Stimulated activated naive CD8-positive, alpha-beta T cell treated with anti-CD3 and anti-CD28 coated beads, Interleukin-15, Interleukin-2, amounts not matched to agents 100 ng/mL and 50 ng/mL, for 24 hours (primary cell): ENCODE measurements around the gene SLC13A3.

Experiments used
- H3K27ac Mint-ChIP-seq: one replicate; pipeline ENCODE4 v1.8.0; 2021; ENCODE audit warnings: mild to moderate bottlenecking, mixed read lengths
- H3K27me3 Mint-ChIP-seq: one replicate; pipeline ENCODE4 v1.8.0; 2021; ENCODE audit warnings: mixed read lengths
- H3K36me3 Mint-ChIP-seq: one replicate; pipeline ENCODE4 v1.8.0; 2021; ENCODE audit warnings: low read depth, mixed read lengths
- H3K4me1 Mint-ChIP-seq: one replicate; pipeline ENCODE4 v1.8.0; 2021; ENCODE audit warnings: low read depth, mixed read lengths
- H3K4me3 Mint-ChIP-seq: one replicate; pipeline ENCODE4 v1.8.0; 2021; ENCODE audit warnings: mild to moderate bottlenecking, mixed read lengths
- H3K9me3 Mint-ChIP-seq: one replicate; pipeline ENCODE4 v1.8.0; 2021; ENCODE audit warnings: mixed read lengths

Gene SLC13A3

DNA sequence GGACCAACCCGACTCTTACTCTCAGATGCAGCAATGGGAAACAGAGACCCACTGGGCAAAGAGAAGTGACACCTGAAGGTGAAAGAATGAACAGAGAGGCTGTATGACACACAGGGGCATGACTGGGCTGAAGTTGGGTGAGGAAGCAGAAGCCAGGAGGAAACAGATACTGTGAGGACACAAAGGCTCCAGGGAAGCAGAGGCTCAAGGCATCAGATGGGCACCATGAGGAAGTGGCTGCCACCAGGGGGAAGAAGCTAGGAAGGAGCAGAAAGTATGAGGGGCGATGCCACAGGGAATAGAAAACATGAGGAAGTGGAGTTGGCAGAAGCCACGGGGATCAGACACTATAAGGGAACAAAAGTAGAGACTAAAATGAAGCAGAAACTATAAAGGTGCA lies 69.9 kb downstream of the SLC13A3 start:
- Mint-ChIP-seq H3K36me3 (no peaks in the 10 kb centered on the region), H3K4me1 (no peaks in the 10 kb centered on the region), H3K4me3 (no peak overlapping the region), H3K9me3 (no peaks in the 10 kb centered on the region), H3K27ac (no peak overlapping the region), H3K27me3 (peaks cover 7% of the 10 kb centered on the region)

DNA sequence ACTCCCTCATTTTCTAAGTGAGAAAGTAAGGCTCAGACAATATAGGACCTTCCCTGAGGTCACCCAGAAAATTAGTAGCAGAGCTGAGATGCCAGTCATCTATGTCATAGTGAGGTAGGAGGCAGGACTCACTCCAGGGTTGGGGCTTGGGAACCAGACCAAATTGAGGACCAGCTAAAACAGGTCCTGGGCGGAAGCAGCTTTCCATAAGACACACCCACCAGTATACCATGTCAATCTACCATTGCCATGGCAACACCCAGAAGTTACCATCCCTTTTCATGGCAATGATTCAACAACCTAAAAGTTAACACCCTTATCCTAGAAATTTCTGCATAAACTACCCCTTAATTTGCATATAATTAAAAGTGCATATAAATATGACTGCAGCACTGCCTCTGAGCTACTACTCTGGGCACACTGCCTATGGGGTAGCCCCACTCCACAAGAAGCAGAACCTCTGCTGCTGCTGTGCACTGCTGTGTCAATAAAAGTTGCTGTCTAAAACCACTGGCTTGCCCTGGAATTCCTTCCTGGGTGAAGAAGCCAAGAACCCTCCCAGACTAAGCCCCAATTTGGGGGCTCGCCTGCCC lies 70.5 kb downstream of the SLC13A3 start:
- Mint-ChIP-seq H3K36me3 (no peaks in the 10 kb centered on the region), H3K27me3 (peaks cover 7% of the 10 kb centered on the region), H3K9me3 (no peaks in the 10 kb centered on the region), H3K27ac (no peak overlapping the region), H3K4me3 (no peak overlapping the region), H3K4me1 (peaks cover 5% of the 10 kb centered on the region)

DNA sequence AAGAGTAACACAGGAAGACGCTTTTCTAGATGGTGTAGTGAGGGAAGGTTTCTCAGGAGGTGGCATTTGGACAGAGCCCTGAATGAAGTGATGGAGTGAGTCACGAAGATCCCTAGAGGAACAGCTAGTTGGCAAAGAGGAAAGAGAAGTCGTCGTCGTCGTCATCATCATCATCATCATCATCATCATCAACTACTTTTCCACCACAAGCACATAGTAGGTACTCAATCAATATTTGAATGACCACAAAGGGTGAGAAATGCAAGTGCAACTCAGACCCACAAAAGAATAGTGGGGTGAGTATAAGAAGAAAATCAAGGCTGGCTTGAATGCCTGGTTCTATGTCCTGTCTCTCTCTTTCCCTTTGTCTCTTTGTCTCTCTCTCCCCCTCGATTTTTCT lies 72.5 kb downstream of the SLC13A3 start:
- H3K4me1 Mint-ChIP-seq = peaks cover 6% of the 10 kb centered on the region
- H3K36me3 Mint-ChIP-seq = no peaks in the 10 kb centered on the region
- no peak overlapping the region for H3K27ac Mint-ChIP-seq
- no peak overlapping the region for H3K4me3 Mint-ChIP-seq
- H3K27me3 Mint-ChIP-seq = peaks cover 7% of the 10 kb centered on the region
- no peaks in the 10 kb centered on the region for H3K9me3 Mint-ChIP-seq

GRCh38 chr20:46576774-46577395 lies 74.4 kb downstream of the SLC13A3 start:
- H3K9me3 Mint-ChIP-seq = no peaks in the 10 kb centered on the region
- peaks cover 6% of the 10 kb centered on the region for H3K4me1 Mint-ChIP-seq
- no peaks in the 10 kb centered on the region for H3K36me3 Mint-ChIP-seq
- no peak overlapping the region for H3K27ac Mint-ChIP-seq
- peaks cover 12% of the 10 kb centered on the region for H3K27me3 Mint-ChIP-seq
- H3K4me3 Mint-ChIP-seq = no peak overlapping the region

DNA sequence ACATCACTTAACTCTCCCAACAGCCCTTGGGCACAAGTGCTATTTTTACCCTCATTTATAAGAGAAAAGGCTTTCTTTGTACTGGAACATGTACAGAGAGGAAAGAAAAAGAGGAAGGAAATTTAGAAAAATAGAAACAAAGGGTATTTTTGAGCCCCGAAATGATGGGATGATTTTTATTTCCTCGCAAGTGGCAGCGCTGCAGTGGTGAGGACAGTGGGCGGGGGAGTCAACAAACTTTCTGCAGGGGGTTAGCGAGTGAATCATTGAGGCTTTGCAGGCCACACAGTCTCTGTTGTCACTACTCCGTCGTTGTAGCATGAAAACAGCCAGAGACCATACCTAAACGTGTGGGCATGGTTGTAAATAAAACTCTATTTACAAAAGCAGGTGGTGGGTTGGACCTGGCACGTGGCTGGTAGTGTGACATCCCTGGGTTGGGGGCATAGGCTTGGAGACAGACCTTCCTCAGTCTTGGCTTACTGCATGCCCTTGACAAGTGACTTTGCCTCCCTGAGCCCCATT lies 75.3 kb downstream of the SLC13A3 start:
- Mint-ChIP-seq H3K9me3 (no peaks in the 10 kb centered on the region), H3K4me3 (no peak overlapping the region)

GRCh38 chr20:46575394-46575793 lies 75.9 kb downstream of the SLC13A3 start:
- Mint-ChIP-seq H3K9me3 (no peaks in the 10 kb centered on the region), H3K4me3 (no peak overlapping the region), H3K27ac (no peak overlapping the region), H3K4me1 (peaks cover 6% of the 10 kb centered on the region), H3K27me3 (peaks cover 10% of the 10 kb centered on the region), H3K36me3 (no peaks in the 10 kb centered on the region)

More for the DNA sequence above, 75.3 kb downstream of the SLC13A3 start:
- Mint-ChIP-seq H3K36me3 (no peaks in the 10 kb centered on the region), H3K4me1 (peaks cover 6% of the 10 kb centered on the region), H3K27me3 (peaks cover 10% of the 10 kb centered on the region), H3K27ac (no peak overlapping the region)

GRCh38 chr20:46573788-46574584 lies 77.3 kb downstream of the SLC13A3 start:
- no peaks in the 10 kb centered on the region for H3K36me3 Mint-ChIP-seq
- no peaks in the 10 kb centered on the region for H3K9me3 Mint-ChIP-seq
- H3K4me1 Mint-ChIP-seq = peaks cover 6% of the 10 kb centered on the region
- H3K27ac Mint-ChIP-seq = no peak overlapping the region
- no peak overlapping the region for H3K4me3 Mint-ChIP-seq
- peaks cover 10% of the 10 kb centered on the region for H3K27me3 Mint-ChIP-seq

- Mint-ChIP-seq H3K36me3 (no peaks in the 10 kb centered on the region), H3K4me1 (peaks cover 6% of the 10 kb centered on the region), H3K4me3 (no peak overlapping the region), H3K9me3 (no peaks in the 10 kb centered on the region), H3K27ac (no peak overlapping the region), H3K27me3 (peaks cover 10% of the 10 kb centered on the region)
These were observed 78.0 kb downstream of the SLC13A3 start for GRCh38 chr20:46573234-46573633.

DNA sequence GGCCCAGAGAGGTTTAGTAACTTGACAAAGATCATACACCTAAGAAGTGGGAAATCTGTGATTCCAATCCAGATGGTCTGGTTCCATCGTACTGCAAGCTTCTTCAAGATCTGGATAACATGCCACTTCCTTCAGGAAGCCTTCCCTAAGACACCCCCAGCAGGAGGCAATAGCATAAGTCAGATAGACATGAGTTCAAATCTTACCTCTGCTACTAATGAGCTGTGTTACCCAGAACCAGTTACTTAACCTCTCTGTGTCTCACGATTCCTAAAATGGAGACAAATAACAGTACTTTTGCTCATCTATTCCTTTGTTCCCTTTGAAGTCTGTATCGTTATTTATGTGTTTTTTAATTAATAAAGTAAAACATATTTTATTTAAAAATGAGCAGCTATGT lies 78.5 kb downstream of the SLC13A3 start:
- peaks cover 10% of the 10 kb centered on the region for H3K27me3 Mint-ChIP-seq
- H3K9me3 Mint-ChIP-seq = no peaks in the 10 kb centered on the region
- H3K27ac Mint-ChIP-seq = no peak overlapping the region
- H3K4me1 Mint-ChIP-seq = peaks cover 6% of the 10 kb centered on the region
- H3K4me3 Mint-ChIP-seq = no peak overlapping the region
- H3K36me3 Mint-ChIP-seq = no peaks in the 10 kb centered on the region

DNA sequence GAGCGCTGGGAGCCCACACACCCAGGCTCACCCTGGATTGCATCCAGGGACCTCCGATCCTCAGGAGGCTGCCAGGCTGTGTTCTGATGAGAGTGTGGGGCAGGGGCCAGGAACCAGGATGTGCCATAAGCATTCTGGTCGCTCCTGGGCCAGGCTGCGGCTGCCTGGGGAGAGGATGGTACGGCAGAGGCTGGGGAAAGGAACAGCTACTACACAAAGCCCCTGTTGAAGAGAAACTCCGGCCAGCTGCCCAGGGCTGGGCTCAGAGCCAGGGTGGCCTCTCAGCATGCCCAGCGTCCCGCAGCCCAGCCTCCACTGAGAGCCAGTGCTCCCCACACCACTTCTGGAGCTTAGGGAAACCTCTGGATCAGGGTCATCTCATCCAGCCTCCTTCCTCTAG lies 79.1 kb downstream of the SLC13A3 start:
- Mint-ChIP-seq H3K27ac (no peak overlapping the region), H3K9me3 (no peaks in the 10 kb centered on the region), H3K36me3 (no peaks in the 10 kb centered on the region), H3K4me3 (no peak overlapping the region), H3K4me1 (peaks cover 6% of the 10 kb centered on the region), H3K27me3 (peaks cover 15% of the 10 kb centered on the region)

DNA sequence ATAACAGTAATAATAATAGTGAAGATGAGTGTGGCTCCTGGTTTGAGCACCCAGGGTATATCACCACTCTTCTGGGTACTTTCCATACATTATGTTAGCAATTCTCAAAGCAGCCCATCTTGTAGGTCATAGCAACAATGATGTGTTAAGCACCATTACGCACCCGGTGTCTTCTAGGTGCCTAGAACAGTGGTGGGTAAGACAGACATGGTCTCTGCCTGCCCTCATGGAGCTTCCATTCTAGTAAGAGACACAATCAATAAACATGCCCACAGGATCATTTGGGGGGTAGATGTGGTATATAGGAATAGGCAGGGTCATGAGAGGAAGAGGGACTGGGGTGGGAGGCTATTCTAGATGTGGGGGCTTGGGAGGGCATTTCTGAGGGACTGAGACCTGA lies 79.8 kb downstream of the SLC13A3 start:
- Mint-ChIP-seq H3K36me3 (no peaks in the 10 kb centered on the region), H3K27ac (no peak overlapping the region), H3K4me1 (peaks cover 6% of the 10 kb centered on the region), H3K27me3 (peaks cover 15% of the 10 kb centered on the region), H3K4me3 (no peak overlapping the region), H3K9me3 (no peaks in the 10 kb centered on the region)

DNA sequence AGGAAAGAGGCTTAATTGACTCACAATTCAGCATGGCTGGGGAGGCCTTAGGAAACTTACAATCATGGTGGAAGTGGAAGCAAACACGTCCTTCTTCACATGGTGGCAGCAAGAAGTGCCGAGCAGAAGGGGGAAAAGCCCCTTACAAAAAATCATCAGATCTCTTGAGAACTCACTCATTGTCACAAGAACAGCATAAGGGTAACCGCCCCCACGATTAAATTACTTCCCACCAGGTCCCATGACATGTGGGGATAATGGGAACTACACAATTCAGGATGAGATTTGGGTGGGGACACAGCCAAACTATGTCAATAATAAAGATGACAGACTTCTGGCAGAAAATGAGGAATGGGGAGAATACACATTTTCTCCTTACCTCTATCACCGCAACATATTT lies 80.3 kb downstream of the SLC13A3 start:
- Mint-ChIP-seq H3K4me1 (peaks cover 3% of the 10 kb centered on the region), H3K9me3 (no peaks in the 10 kb centered on the region), H3K27me3 (peaks cover 15% of the 10 kb centered on the region), H3K4me3 (no peak overlapping the region), H3K27ac (no peak overlapping the region), H3K36me3 (no peaks in the 10 kb centered on the region)

DNA sequence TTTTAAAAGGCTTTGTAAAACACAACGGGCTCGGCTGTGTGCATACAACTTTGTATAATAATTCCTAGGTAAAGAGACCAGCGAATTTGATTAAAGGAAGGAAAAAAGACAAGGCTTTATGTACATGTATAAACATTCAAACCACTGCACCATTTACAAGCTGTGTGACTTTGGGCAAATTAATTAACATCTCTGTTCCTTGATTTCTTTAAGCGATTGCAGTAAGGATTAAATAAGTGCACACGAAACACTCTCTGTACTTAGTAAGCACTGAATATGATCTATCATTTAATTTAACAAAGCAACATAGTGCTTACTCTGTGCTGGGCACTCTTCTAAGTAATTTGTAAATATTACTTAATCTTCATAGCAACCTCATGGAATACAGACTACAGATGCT lies 81.3 kb downstream of the SLC13A3 start:
- Mint-ChIP-seq H3K9me3 (no peaks in the 10 kb centered on the region), H3K36me3 (no peaks in the 10 kb centered on the region), H3K27ac (no peak overlapping the region), H3K4me1 (no peaks in the 10 kb centered on the region), H3K4me3 (no peak overlapping the region), H3K27me3 (peaks cover 20% of the 10 kb centered on the region)

DNA sequence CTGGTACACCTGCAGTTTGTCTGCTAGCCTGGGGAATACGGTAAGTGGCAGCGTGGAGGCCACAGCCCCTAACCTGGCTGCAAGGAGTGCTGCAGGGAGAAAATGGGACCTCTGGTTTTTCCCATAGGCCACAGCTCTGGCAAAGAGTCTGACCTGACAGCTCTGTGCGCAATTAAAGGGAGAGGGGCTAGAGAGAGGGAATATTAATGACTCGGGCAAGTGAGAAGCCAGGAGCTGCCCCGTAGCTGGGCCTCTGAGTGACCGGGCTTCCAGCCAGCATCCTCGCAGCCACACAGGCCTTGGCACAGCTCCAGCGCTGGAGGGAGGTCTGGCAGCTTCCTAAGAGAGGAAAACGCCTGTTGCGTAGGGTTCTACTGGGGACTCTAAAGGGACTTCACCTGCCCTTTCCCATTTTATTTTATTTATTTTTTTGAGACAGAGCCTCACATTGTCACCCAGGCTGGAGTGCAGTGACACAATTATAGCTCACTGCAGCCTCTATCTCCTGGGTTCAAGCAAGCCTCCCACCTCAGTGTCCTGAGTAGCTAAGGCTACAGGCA lies 82.6 kb downstream of the SLC13A3 start:
- H3K27ac Mint-ChIP-seq = no peak overlapping the region
- no peak overlapping the region for H3K4me3 Mint-ChIP-seq
- no peaks in the 10 kb centered on the region for H3K4me1 Mint-ChIP-seq
- H3K27me3 Mint-ChIP-seq = peaks cover 20% of the 10 kb centered on the region
- no peaks in the 10 kb centered on the region for H3K9me3 Mint-ChIP-seq
- H3K36me3 Mint-ChIP-seq = no peaks in the 10 kb centered on the region

GRCh38 chr20:46566125-46566524 lies 85.1 kb downstream of the SLC13A3 start:
- no peaks in the 10 kb centered on the region for H3K9me3 Mint-ChIP-seq
- no peaks in the 10 kb centered on the region for H3K36me3 Mint-ChIP-seq
- H3K4me3 Mint-ChIP-seq = no peak overlapping the region
- H3K27me3 Mint-ChIP-seq = peaks cover 10% of the 10 kb centered on the region
- peaks cover 2% of the 10 kb centered on the region for H3K4me1 Mint-ChIP-seq
- no peak overlapping the region for H3K27ac Mint-ChIP-seq
